HFF-Myc (cell line): ENCODE results near the gene SOCS2.
"Not testable (repeated sequence)": the region's sequence is repeated elsewhere in the genome, so short reads cannot be mapped to it uniquely, and the experiment has no call there.

Experiments
- DNase-seq: peaks from one replicate; pipeline ENCODE4 v3.0.0-alpha.2; 2011; ENCODE audit warnings: low read depth; ENCODE audit errors: extremely low read depth
- H3K4me3 ChIP-seq: replicated peaks from 2 replicates; pipeline ENCODE4 v1.5.1; 2011; ENCODE audit warnings: low read depth, mild to moderate bottlenecking, control low read depth, low read length
- CTCF ChIP-seq: IDR thresholded peaks from 2 replicates; pipeline ENCODE4 v1.5.1; 2012; ENCODE audit warnings: mild to moderate bottlenecking, low read depth, low read length, control low read depth; ENCODE audit errors: missing control alignments

Gene SOCS2

GRCh38 chr12:93624595-93625294, 52.3 kb downstream of the SOCS2 start:
- no peak overlapping the region for H3K4me3 ChIP-seq
- DNase-seq, result peak; percentile 93
- no peak for TF ChIP-seq CTCF

GRCh38 chr12:93625295-93625645, 52.8 kb downstream of the SOCS2 start:
- not testable (repeated sequence) for DNase-seq, H3K4me3 ChIP-seq

- no peak for DNase-seq
- no peak overlapping the region for H3K4me3 ChIP-seq
- no peak for TF ChIP-seq CTCF
These were observed 53.7 kb downstream of the SOCS2 start for GRCh38 chr12:93626160-93626559.
